ENCODE results near the gene PCGF3.

Gene PCGF3

DNA sequence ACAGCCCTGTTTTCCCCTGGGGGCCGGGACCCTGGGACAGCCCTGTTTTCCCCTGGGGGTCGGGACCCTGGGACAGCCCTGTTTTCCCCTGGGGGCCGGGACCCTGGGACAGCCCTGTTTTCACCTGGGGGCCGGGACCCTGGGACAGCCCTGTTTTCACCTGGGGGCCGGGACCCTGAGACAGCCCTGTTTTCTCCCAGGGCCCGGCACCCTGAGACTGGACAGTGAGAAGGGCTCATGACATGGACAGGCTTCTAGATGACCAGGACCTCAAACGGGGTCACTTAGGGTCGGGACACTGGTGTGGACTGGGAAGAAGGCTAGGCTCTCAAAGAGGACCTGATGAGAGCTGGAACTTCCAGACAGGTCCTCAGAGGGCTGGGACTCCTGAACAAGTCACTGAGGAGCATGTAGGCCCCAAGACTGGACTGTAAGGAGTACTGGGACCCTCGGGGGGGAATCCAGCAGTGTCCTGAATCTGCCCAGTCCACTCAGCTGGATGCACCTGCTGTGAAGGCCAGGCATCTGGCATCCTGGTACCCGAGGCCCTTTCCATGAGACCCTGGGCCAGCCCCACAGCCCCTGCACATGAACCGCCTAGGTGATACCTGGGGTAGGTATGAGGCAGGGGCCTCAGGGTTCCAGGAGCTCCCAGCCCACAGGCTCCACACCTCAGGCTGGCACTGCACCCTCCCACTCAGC is 2.4 kb downstream of the PCGF3 start:
- Histone ChIP-seq H3K27me3 (no peaks in the 10 kb centered on the region), H3K4me3 (no peak overlapping the region)
- intact Hi-C loops (cut with DNase I; ENCODE audit: low total_unique reads) = loop anchor here (10.0 kb wide), 1 partner anchor 77 kb away; no protein-coding TSS in a partner anchor

DNA sequence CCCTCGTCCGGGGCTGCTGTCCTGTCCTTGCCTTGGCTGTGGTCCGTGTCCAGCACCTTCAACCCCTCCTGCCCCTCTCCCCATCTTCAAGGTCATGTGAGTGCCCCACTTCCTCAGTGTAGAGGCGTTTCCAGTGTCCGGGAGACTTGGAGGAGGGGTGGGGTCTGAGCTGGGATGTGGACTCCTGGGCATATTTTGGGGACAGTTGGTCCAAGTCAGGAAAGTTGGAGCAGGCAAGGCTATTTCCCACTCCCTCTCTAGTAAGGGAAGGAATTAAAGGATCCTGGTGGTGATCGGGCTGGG is 3.0 kb downstream of the PCGF3 start:
- TF ChIP-seq, protein P1, sequence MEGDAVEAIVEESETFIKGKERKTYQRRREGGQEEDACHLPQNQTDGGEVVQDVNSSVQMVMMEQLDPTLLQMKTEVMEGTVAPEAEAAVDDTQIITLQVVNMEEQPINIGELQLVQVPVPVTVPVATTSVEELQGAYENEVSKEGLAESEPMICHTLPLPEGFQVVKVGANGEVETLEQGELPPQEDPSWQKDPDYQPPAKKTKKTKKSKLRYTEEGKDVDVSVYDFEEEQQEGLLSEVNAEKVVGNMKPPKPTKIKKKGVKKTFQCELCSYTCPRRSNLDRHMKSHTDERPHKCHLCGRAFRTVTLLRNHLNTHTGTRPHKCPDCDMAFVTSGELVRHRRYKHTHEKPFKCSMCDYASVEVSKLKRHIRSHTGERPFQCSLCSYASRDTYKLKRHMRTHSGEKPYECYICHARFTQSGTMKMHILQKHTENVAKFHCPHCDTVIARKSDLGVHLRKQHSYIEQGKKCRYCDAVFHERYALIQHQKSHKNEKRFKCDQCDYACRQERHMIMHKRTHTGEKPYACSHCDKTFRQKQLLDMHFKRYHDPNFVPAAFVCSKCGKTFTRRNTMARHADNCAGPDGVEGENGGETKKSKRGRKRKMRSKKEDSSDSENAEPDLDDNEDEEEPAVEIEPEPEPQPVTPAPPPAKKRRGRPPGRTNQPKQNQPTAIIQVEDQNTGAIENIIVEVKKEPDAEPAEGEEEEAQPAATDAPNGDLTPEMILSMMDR (IDR thresholded peaks at IDR 0.05) = no peak
- no peak overlapping the region for H3K4me3 ChIP-seq
- intact Hi-C loops (cut with DNase I; ENCODE audit: low total_unique reads) = loop anchor here (10.0 kb wide), 1 partner anchor 76 kb away; no protein-coding TSS in a partner anchor

More for the DNA sequence above, 2.4 kb downstream of the PCGF3 start:
- Histone ChIP-seq H3K9me3 (no peaks in the 10 kb centered on the region), H3K27ac (peak overlapping the region in 1 of 2 donors; percentile 93), H3K4me1 (peaks cover 0 to 35% (median 26%) of the 10 kb centered on the region in 4 donors), H3K36me3 (no peaks in the 10 kb centered on the region)
- no peak for DNase-seq
- TF ChIP-seq, protein P1 (IDR thresholded peaks at IDR 0.05) = no peak

DNA sequence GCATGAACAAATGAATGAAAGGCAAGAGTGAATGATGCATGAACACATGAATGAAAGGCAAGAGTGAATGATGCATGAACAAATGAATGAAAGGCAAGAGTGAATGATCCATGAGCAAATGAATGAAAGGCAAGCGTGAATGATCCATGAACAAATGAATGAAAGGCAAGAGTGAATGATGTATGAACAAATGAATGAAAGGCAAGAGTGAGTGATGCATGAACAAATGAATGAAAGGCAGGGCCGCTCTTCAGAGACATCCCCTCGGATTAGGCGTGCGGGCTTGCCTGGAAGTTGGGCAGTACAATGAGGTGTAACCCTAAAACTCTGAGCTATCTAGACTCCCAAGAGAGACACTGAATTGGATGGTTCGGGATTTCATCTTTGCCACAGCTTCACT is 3.7 kb downstream of the PCGF3 start:
- H3K4me1 ChIP-seq = peaks cover 0 to 35% (median 26%) of the 10 kb centered on the region in 4 donors
- TF ChIP-seq, protein P1 (IDR thresholded peaks at IDR 0.05) = no peak
- DNase-seq = no peak
- no peaks in the 10 kb centered on the region for H3K9me3 ChIP-seq
- no peak overlapping the region for H3K27ac ChIP-seq
- H3K36me3 ChIP-seq = peaks cover 0 to 6% (median 0%) of the 10 kb centered on the region in 3 donors
- H3K4me3 ChIP-seq = no peak overlapping the region
- H3K27me3 ChIP-seq = no peaks in the 10 kb centered on the region
- intact Hi-C loops (cut with DNase I; ENCODE audit: low total_unique reads) = loop anchor here (10.0 kb wide), 1 partner anchor 75 kb away; no protein-coding TSS in a partner anchor

More for the DNA sequence above, 3.0 kb downstream of the PCGF3 start:
- H3K27ac ChIP-seq = no peak overlapping the region
- peaks cover 0 to 35% (median 26%) of the 10 kb centered on the region in 4 donors for H3K4me1 ChIP-seq
- H3K36me3 ChIP-seq = no peaks in the 10 kb centered on the region
- no peaks in the 10 kb centered on the region for H3K27me3 ChIP-seq
- no peaks in the 10 kb centered on the region for H3K9me3 ChIP-seq
- DNase-seq = no peak

DNA sequence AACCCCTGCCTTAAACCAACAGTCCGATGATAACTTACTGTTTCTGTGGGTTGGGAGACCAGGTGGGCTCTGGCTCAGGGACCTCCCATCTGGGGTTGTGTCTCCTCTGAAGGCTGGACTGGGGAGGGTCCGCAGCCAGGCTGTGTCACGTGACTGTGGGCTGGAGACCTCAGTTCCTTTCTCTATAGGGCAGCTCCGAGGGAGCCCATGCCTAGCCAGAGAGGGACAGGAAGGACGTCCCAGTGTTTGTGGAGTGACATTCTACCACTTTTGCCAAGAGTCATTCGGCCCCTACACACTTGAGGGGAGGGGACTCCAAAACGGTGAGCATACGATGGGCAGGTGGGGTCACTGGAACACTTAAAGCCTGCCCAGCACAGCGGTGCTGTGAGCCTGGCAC is 4.5 kb downstream of the PCGF3 start:
- no peak for DNase-seq
- intact Hi-C loops (cut with DNase I; ENCODE audit: low total_unique reads) = no loop called here
- Histone ChIP-seq H3K27ac (no peak overlapping the region), H3K4me1 (peaks cover 0 to 31% (median 25%) of the 10 kb centered on the region in 4 donors), H3K9me3 (no peaks in the 10 kb centered on the region), H3K4me3 (no peak overlapping the region), H3K36me3 (peaks cover 0 to 8% (median 0%) of the 10 kb centered on the region in 3 donors), H3K27me3 (no peaks in the 10 kb centered on the region)
- TF ChIP-seq, protein P1 (IDR thresholded peaks at IDR 0.05) = no peak

DNA sequence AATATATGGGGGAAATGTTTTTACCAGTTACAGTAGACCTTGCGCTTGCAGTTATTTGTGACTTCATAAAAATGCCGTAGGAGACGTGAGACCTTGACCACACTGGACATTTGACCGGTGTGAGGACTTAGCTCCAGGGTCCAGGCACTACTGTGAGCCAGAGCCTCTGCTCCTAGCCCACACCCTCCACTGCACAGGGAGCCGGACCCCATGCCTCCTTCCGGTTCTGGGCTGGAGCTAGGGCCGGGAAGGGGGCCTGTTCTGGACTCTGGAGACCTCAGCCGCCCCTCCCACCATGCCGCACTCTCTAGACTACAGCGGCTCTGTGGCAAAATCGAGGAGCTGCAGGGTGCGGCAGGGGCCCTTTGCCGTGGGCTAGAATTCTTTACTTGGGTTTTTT is 5.3 kb downstream of the PCGF3 start:
- intact Hi-C loops (cut with DNase I; ENCODE audit: low total_unique reads) = no loop called here
- TF ChIP-seq, protein P1 (IDR thresholded peaks at IDR 0.05) = no peak
- Histone ChIP-seq H3K4me3 (no peak overlapping the region), H3K27me3 (no peaks in the 10 kb centered on the region), H3K4me1 (peaks cover 0 to 27% (median 24%) of the 10 kb centered on the region in 4 donors), H3K27ac (no peak overlapping the region), H3K9me3 (no peaks in the 10 kb centered on the region), H3K36me3 (peaks cover 0 to 8% (median 0%) of the 10 kb centered on the region in 3 donors)
- DNase-seq = no peak
